IMR-90 (cell line): ENCODE data around the gene MBD3L4. TPM values are rescaled to one million over a fixed set of nuclear protein-coding genes. Genes with fewer than 3 reads are reported as not detected.

Experiments
- ATAC-seq: fragments of 200-7000 bp; cut with Tn5 transposase; 2 replicates; pipeline ENCODE4 v1.9.1; 2020; ENCODE audit warnings: low read depth, mild to moderate bottlenecking, moderate library complexity
- BruUV-seq: library from RNA; stranded (reverse); fragments of 400-500 nt; replicated peaks from 2 replicates; lab custom pipeline; 2021; lab: Mats Ljungman, UMichigan
- CTCF ChIA-PET: fragments of 300-600 bp; formaldehyde crosslinking; extraction: SDS; loops from one replicate; lab custom pipeline; 2021; ENCODE audit warnings: antibody characterized with exemption; lab: Yijun Ruan, JAX
- POLR2A ChIA-PET: fragments of 300-600 bp; sonication (Branson Sonifier 250); formaldehyde crosslinking; loops from one replicate; lab custom pipeline; 2022; ENCODE audit warnings: antibody characterized with exemption; ENCODE audit not compliant: unreplicated experiment; lab: Charles Lee
- DNase-seq: peaks from one replicate; pipeline ENCODE4 v3.0.0; 2013
- H2AFZ ChIP-seq: replicated peaks from 2 replicates; pipeline ENCODE3; 2013; ENCODE audit warnings: low read length, mild to moderate bottlenecking; ENCODE audit not compliant: poor library complexity
- H2AK5ac ChIP-seq: 2 replicates; pipeline ENCODE4 v1.6.1; 2013; ENCODE audit warnings: low read depth, low read length, inconsistent platforms
- H2AK9ac ChIP-seq: replicated peaks from 2 replicates; pipeline ENCODE3; 2013; ENCODE audit warnings: mild to moderate bottlenecking, low read depth, low read length, moderate library complexity; ENCODE audit not compliant: poor library complexity
- H2BK120ac ChIP-seq: 2 replicates; pipeline ENCODE4 v1.6.1; 2013; ENCODE audit warnings: low read depth, low read length, inconsistent platforms
- H2BK15ac ChIP-seq: 3 replicates; pipeline ENCODE4 v1.6.1; 2013; ENCODE audit warnings: low read depth, low read length, inconsistent platforms
- H2BK20ac ChIP-seq: 2 replicates; pipeline ENCODE4 v1.6.1; 2013; ENCODE audit warnings: low read depth, mild to moderate bottlenecking, inconsistent platforms, low read length, moderate library complexity
- H2BK5ac ChIP-seq: 2 replicates; pipeline ENCODE4 v1.6.1; 2013; ENCODE audit warnings: mild to moderate bottlenecking, low read depth, low read length, inconsistent platforms; ENCODE audit not compliant: poor library complexity, severe bottlenecking
- H3K14ac ChIP-seq: replicated peaks from 2 replicates; pipeline ENCODE4 v1.6.1; 2013; ENCODE audit warnings: low read depth, low read length, inconsistent platforms
- H3K18ac ChIP-seq: 2 replicates; pipeline ENCODE4 v1.6.1; 2013; ENCODE audit warnings: low read depth, low read length, control low read depth
- H3K23ac ChIP-seq: 2 replicates; pipeline ENCODE4 v1.6.1; 2013; ENCODE audit warnings: low read depth, low read length, inconsistent platforms
- H3K27ac ChIP-seq: 2 replicates; pipeline ENCODE4 v1.5.1; 2013; ENCODE audit warnings: mild to moderate bottlenecking, control low read depth, low read length; ENCODE audit not compliant: insufficient read depth
- H3K27me3 ChIP-seq: 2 replicates; pipeline ENCODE4 v1.6.1; 2013; ENCODE audit warnings: low read length; ENCODE audit not compliant: control insufficient read depth, insufficient read depth
- H3K36me3 ChIP-seq: 2 replicates; pipeline ENCODE4 v1.6.1; 2013; ENCODE audit warnings: low read length, mixed read lengths; ENCODE audit not compliant: control insufficient read depth, insufficient read depth
- H3K4ac ChIP-seq: 2 replicates; pipeline ENCODE4 v1.6.1; 2013; ENCODE audit warnings: low read depth, low read length, inconsistent platforms
- H3K4me1 ChIP-seq: 2 replicates; pipeline ENCODE4 v1.6.1; 2013; ENCODE audit warnings: low read length, mixed read lengths; ENCODE audit not compliant: control insufficient read depth, insufficient read depth
- H3K4me2 ChIP-seq: 2 replicates; pipeline ENCODE4 v1.6.1; 2013; ENCODE audit warnings: low read depth, mild to moderate bottlenecking, control low read depth, low read length, moderate library complexity
- H3K4me3 ChIP-seq: 2 replicates; pipeline ENCODE4 v1.5.1; 2013; ENCODE audit warnings: low read depth, mild to moderate bottlenecking, control low read depth, low read length, moderate library complexity; ENCODE audit not compliant: insufficient read depth
- H3K56ac ChIP-seq: 2 replicates; pipeline ENCODE4 v1.6.1; 2013; ENCODE audit warnings: low read length, inconsistent platforms; ENCODE audit not compliant: insufficient read depth; ENCODE audit errors: extremely low read depth
- H3K79me1 ChIP-seq, 2 experiments: 2 replicates each; pipeline ENCODE4 v1.6.1; 2013; ENCODE audit warnings: low read length in 2 of 2, inconsistent platforms in 1 of 2, low read depth in 1 of 2
- H3K9ac ChIP-seq: 2 replicates; pipeline ENCODE4 v1.6.1; 2013; ENCODE audit warnings: low read depth, low read length, control low read depth
- H3K9me1 ChIP-seq: 2 replicates; pipeline ENCODE4 v1.6.1; 2013; ENCODE audit warnings: low read length, inconsistent platforms; ENCODE audit not compliant: insufficient read depth
- H3K9me3 ChIP-seq: 2 replicates; pipeline ENCODE4 v1.6.1; 2013; ENCODE audit warnings: low read length; ENCODE audit not compliant: control insufficient read depth, insufficient read depth
- H4K20me1 ChIP-seq: 2 replicates; pipeline ENCODE4 v1.6.1; 2013; ENCODE audit warnings: low read length, inconsistent platforms; ENCODE audit not compliant: insufficient read depth
- H4K5ac ChIP-seq: 2 replicates; pipeline ENCODE4 v1.6.1; 2013; ENCODE audit warnings: mild to moderate bottlenecking, low read depth, low read length, control low read depth
- H4K8ac ChIP-seq, 2 experiments: 2 replicates each; pipeline ENCODE4 v1.6.1; 2013; ENCODE audit warnings: low read depth in 2 of 2, low read length in 2 of 2, control low read depth in 1 of 2, inconsistent platforms in 1 of 2
- H4K91ac ChIP-seq: 2 replicates; pipeline ENCODE4 v1.6.1; 2013; ENCODE audit warnings: low read depth, low read length, inconsistent platforms; ENCODE audit not compliant: insufficient read depth
- MXI1 ChIP-seq: IDR thresholded peaks from 2 replicates; pipeline ENCODE4 v1.6.1; 2012; ENCODE audit warnings: low read depth, mild to moderate bottlenecking, low read length, moderate library complexity, borderline replicate concordance
- SMC3 ChIP-seq: fragments of 150-350 bp; IDR thresholded peaks from 2 replicates; pipeline ENCODE4 v1.6.1; 2016; ENCODE audit warnings: low read depth, mild to moderate bottlenecking, antibody characterized with exemption, low read length, moderate library complexity
- WGBS, 2 experiments: methylation state at CpG; one replicate each; pipeline versions ENCODE4 v1.1.5 to v1.1.7; 2013; ENCODE audit warnings: missing lambda C conversion rate in 2 of 2; ENCODE audit not compliant: insufficient read length in 1 of 2; ENCODE audit errors: extremely low coverage in 2 of 2; 5-methylcytosine and 5-hydroxymethylcytosine counted together
- dilution Hi-C: fragments of 300-500 bp; cut with HindIII; formaldehyde crosslinking; loops from one replicate; pipeline ENCODE4 v1.14.3; 2018; ENCODE audit warnings: low sequenced_read_pairs; ENCODE audit not compliant: unreplicated experiment
- in situ Hi-C: fragments of 300-500 bp; cut with MboI; formaldehyde crosslinking; loops from 3 replicates; pipeline ENCODE4 v1.14.3; 2019; ENCODE audit warnings: low sequenced_read_pairs, inconsistent platforms, mixed read lengths
- intact Hi-C: fragments of 100-400 bp; cut with micrococcal nuclease; formaldehyde crosslinking; loops from 2 replicates; pipeline ENCODE4 v1.10.0; 2022
- polyA plus RNA-seq, 3 experiments: library from polyadenylated mRNA; depleted of rRNA; stranded (reverse); fragments of >200 nt; gene quantifications; 2 replicates each; pipeline ENCODE4 v1.2.3, GENCODE V29; 2012; ENCODE audit warnings: low replicate concordance in 1 of 3
- total RNA-seq: library from RNA; depleted of rRNA; stranded (reverse); fragments of >200 nt; gene quantifications from 2 replicates; pipeline ENCODE4 v1.2.3, GENCODE V29; 2012

The MBD3L4 gene
- total and polyA plus RNA-seq, 2 of the 4 experiments (the other 2 are of a cell fraction), result not detected

DNA sequence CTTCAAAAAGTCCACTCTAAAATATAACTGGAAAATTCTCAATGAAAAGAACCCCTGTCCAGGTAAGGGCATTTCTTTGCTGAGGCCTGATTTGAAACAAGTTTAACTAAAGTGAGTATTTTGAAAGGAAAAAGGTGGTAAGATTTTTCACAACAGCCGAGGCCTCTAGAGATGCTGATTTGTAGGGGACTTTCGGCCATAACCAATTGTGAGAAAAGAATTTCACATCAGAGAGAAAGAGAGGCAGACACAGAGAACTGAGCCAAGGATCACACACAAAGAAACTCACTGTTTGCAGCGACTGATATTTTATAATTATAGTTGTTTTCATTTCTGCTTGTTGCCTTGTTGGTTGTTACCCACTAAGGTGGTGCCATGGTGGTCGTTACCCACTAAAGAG lies 43.2 kb downstream of the MBD3L4 start:
- H3K4me3 ChIP-seq, result no peak overlapping the region
- H2AK5ac ChIP-seq, result no peak overlapping the region
- no peaks in the 10 kb centered on the region for H3K4me1 ChIP-seq
- no peak overlapping the region for H2AFZ ChIP-seq
- CTCF ChIA-PET, result no interaction called here
- no peak overlapping the region for H3K4me2 ChIP-seq
- H4K8ac ChIP-seq, result no peak overlapping the region
- no peak overlapping the region for H3K23ac ChIP-seq
- H4K5ac ChIP-seq, result no peak overlapping the region
- H2BK15ac ChIP-seq, result no peak overlapping the region
- H2AK9ac ChIP-seq, result no peak overlapping the region
- no peak for TF ChIP-seq SMC3
- no peak for TF ChIP-seq MXI1
- H2BK20ac ChIP-seq, result no peak overlapping the region
- H2BK5ac ChIP-seq, result no peak overlapping the region
- no peaks in the 10 kb centered on the region for H3K36me3 ChIP-seq
- H3K27ac ChIP-seq, result no peak overlapping the region
- H3K56ac ChIP-seq, result no peak overlapping the region
- dilution Hi-C loops (no loop called here), intact Hi-C loops (no loop called here), in situ Hi-C loops (no loop called here)
- H4K91ac ChIP-seq, result no peak overlapping the region
- no TSS peak for BruUV-seq
- H3K14ac ChIP-seq, result no peak overlapping the region
- no peaks in the 10 kb centered on the region for H4K20me1 ChIP-seq
- 14% methylated on average over 1 of the region's 4 CpGs; no CpG with 5 or more reads in 1 of the 2 experiments for WGBS, 2 experiments
- DNase-seq, result no peak
- no peak overlapping the region for H2BK120ac ChIP-seq
- no peak overlapping the region for H3K4ac ChIP-seq
- H3K9me1 ChIP-seq, result no peaks in the 10 kb centered on the region
- H3K27me3 ChIP-seq, result no peaks in the 10 kb centered on the region
- H3K9ac ChIP-seq, result no peak overlapping the region
- peaks cover 14% of the 10 kb centered on the region for H3K9me3 ChIP-seq
- H3K79me1 ChIP-seq, result no peaks in the 10 kb centered on the region
- no peak overlapping the region for H3K18ac ChIP-seq
- POLR2A ChIA-PET, result no interaction called here
- no peak for ATAC-seq
